OCI-LY7 (cell line): Measurements from ENCODE around the gene THAP8. TPM values are rescaled to one million over a fixed set of nuclear protein-coding genes. Genes with fewer than 3 reads are reported as not detected.

Source experiments
- BruUV-seq: library from RNA; stranded (reverse); fragments of 400-500 nt; replicated peaks from 2 replicates; lab custom pipeline; 2021; lab: Mats Ljungman, UMichigan
- CTCF ChIA-PET: fragments of 300-600 bp; sonication (Branson Sonifier 250); formaldehyde crosslinking; loops from one replicate; lab custom pipeline; 2022; ENCODE audit warnings: antibody characterized with exemption; ENCODE audit not compliant: unreplicated experiment; lab: Charles Lee
- POLR2A ChIA-PET: fragments of 300-600 bp; sonication (Branson Sonifier 250); formaldehyde crosslinking; loops from one replicate; lab custom pipeline; 2022; ENCODE audit warnings: antibody characterized with exemption; lab: Charles Lee
- DNase-seq: peaks from one replicate; pipeline ENCODE4 v3.0.0-alpha.2; 2015; ENCODE audit warnings: low spot score
- H2AFZ ChIP-seq: fragments of 200-600 bp; sonication (generic), shearing (Covaris generic); 2 replicates; pipeline ENCODE4 v1.6.1; 2014; ENCODE audit warnings: mild to moderate bottlenecking, antibody characterized with exemption, low read length, moderate library complexity
- H3K27ac ChIP-seq: fragments of 200-600 bp; sonication (generic); 2 replicates; pipeline ENCODE4 v1.5.1; 2014; ENCODE audit warnings: mixed run types, low read depth, mild to moderate bottlenecking, moderate library complexity, low read length, inconsistent platforms; ENCODE audit not compliant: poor library complexity, severe bottlenecking
- H3K36me3 ChIP-seq: fragments of 200-600 bp; sonication (generic); 2 replicates; pipeline ENCODE4 v1.6.1; 2014; ENCODE audit warnings: mild to moderate bottlenecking, antibody characterized with exemption, low read length, moderate library complexity, mixed read lengths; ENCODE audit not compliant: insufficient read depth
- H3K4me1 ChIP-seq: fragments of 200-600 bp; sonication (generic); 2 replicates; pipeline ENCODE4 v1.5.1; 2014; ENCODE audit warnings: mild to moderate bottlenecking, low read length; ENCODE audit not compliant: insufficient read depth, poor library complexity, severe bottlenecking
- H3K4me2 ChIP-seq: fragments of 200-600 bp; sonication (generic); 2 replicates; pipeline ENCODE4 v1.6.1; 2014; ENCODE audit warnings: mild to moderate bottlenecking, low read length
- H3K4me3 ChIP-seq: fragments of 200-600 bp; sonication (generic); 2 replicates; pipeline ENCODE4 v1.5.1; 2014; ENCODE audit warnings: mild to moderate bottlenecking, low read depth, low read length; ENCODE audit not compliant: poor library complexity, severe bottlenecking
- H3K79me2 ChIP-seq: fragments of 200-600 bp; sonication (generic); 2 replicates; pipeline ENCODE4 v1.6.1; 2016; ENCODE audit warnings: low read depth, mild to moderate bottlenecking, low read length, moderate library complexity, mixed read lengths; ENCODE audit not compliant: insufficient read depth
- H3K9me2 ChIP-seq: fragments of 200-600 bp; sonication (generic); 2 replicates; pipeline ENCODE4 v1.6.1; 2016; ENCODE audit warnings: mild to moderate bottlenecking, low read length, mixed read lengths; ENCODE audit not compliant: insufficient read depth
- H3K9me3 ChIP-seq: fragments of 200-600 bp; sonication (generic); 2 replicates; pipeline ENCODE4 v1.6.1; 2014; ENCODE audit warnings: mild to moderate bottlenecking, mixed run types, low read length, mixed read lengths
- H4K20me1 ChIP-seq: fragments of 200-600 bp; sonication (generic); 2 replicates; pipeline ENCODE4 v1.6.1; 2014; ENCODE audit warnings: mild to moderate bottlenecking, antibody characterized with exemption, low read length, moderate library complexity, mixed read lengths; ENCODE audit not compliant: insufficient read depth
- EZH2phosphoT487 ChIP-seq: fragments of 200-600 bp; sonication (generic); IDR thresholded peaks from 2 replicates; pipeline ENCODE4 v1.6.1; 2018; ENCODE audit warnings: low read depth, borderline replicate concordance, mild to moderate bottlenecking, mixed run types, antibody characterized with exemption, low read length, moderate library complexity, mixed read lengths
- intact Hi-C: fragments of 100-400 bp; cut with micrococcal nuclease; formaldehyde crosslinking; loops from one replicate; pipeline ENCODE4 v1.10.0; 2022; ENCODE audit not compliant: unreplicated experiment
- total RNA-seq, 2 experiments: library from RNA; depleted of rRNA in 1 of 2; stranded (reverse); fragments of >200 nt in 1 of 2; shearing (Covaris generic) in 1 of 2; gene quantifications; 2 replicates each; pipeline ENCODE4 v1.2.3, GENCODE V29; 2014 to 2022
- TF ChIP-seq, protein P1 (sequence below): fragments of 200-600 bp; sonication (generic); conservative IDR thresholded peaks from 2 replicates; pipeline ENCODE4 v1.5.1; 2014; ENCODE audit warnings: mild to moderate bottlenecking, antibody characterized with exemption, low read length, moderate library complexity, mixed read lengths

Gene THAP8
- total RNA-seq, 2 experiments from 2014 or later: 7.3 TPM

DNA sequence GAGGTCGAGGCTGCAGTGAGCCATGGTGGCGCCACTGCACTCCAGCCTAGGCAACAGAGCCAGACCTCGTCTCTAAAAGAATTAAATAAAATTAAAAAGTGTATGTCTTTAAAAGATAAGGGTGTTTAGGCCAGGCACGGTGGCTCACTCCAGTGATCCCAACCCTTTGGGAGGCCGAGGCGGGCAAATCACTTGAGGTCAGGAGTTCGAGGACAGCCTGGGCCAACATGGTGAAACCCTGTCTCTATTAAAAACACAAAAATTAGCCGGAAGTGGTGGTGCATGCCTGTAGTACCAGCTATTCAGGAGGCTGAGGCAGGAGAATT lies 66.6 kb downstream of the THAP8 start:
- Histone ChIP-seq H3K9me2 (no peaks in the 10 kb centered on the region), H3K9me3 (peaks cover 5% of the 10 kb centered on the region; the same call in 1 of the 2 replicates), H3K4me3 (peak overlapping the region; percentile 56), H4K20me1 (no peaks in the 10 kb centered on the region), H3K36me3 (no peaks in the 10 kb centered on the region), H3K4me1 (peaks cover 5% of the 10 kb centered on the region), H2AFZ (no peak overlapping the region), H3K27ac (no peak overlapping the region), H3K4me2 (peak overlapping the region; percentile 61), H3K79me2 (no peaks in the 10 kb centered on the region)
- ChIA-PET CTCF (no interaction called here), POLR2A (interaction anchor here (0.7 kb wide), 1 partner anchor 49 kb away, joined by 4 read pairs; no protein-coding TSS in a partner anchor)
- BruUV-seq: no TSS peak
- DNase-seq: peak; percentile 12
- TF ChIP-seq, protein P1, sequence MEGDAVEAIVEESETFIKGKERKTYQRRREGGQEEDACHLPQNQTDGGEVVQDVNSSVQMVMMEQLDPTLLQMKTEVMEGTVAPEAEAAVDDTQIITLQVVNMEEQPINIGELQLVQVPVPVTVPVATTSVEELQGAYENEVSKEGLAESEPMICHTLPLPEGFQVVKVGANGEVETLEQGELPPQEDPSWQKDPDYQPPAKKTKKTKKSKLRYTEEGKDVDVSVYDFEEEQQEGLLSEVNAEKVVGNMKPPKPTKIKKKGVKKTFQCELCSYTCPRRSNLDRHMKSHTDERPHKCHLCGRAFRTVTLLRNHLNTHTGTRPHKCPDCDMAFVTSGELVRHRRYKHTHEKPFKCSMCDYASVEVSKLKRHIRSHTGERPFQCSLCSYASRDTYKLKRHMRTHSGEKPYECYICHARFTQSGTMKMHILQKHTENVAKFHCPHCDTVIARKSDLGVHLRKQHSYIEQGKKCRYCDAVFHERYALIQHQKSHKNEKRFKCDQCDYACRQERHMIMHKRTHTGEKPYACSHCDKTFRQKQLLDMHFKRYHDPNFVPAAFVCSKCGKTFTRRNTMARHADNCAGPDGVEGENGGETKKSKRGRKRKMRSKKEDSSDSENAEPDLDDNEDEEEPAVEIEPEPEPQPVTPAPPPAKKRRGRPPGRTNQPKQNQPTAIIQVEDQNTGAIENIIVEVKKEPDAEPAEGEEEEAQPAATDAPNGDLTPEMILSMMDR: peak; percentile 50; the same call in 1 of the 2 replicates
- no peak for TF ChIP-seq EZH2phosphoT487
- intact Hi-C loops: no loop called here

DNA sequence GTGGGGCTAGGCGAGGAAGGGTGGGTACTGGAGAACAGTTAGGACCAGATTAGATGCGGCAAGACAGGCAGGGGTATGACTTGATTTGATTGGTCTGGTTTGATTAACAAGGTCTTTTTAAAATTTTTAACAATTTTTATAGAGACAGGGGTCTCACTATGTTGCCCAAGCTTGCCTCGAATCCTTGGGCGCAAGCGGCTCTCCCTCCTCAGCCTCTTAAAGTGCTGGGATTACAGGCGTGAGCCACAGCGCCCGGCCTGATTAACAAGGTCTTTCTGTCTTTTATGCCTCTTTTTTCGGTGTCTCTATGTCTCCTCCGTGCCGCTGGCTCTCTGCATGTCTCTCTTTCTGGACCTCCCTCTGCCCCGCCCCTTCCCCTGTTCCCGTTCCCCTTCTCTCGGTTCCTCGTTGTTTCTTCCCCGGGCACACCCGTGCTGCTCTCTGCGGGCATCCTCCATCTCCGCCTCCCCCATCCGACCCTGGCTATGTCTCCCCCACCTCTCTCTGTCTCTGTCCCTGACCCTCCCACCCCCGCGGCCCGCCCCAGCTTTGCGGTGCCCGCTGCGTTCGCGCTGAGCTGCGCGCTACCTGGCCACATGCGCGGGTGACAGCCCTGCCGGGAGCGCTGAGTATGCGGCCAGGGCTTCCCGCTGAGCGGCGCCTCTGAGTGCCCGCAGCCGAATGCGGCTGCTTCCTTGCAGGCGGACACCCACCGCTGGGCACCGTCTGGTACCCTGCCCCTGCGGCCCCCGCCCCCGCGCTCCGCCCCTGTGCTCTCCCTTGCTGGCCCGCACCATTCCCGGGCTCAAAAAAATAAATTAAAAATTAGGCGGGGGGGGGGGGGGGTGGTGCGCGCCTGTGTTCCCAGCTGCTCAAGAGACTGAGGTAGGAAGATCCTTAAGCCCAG lies 67.2 kb downstream of the THAP8 start:
- peak; percentile 39 for DNase-seq
- peak overlapping the region; percentile 56 for H3K4me3 ChIP-seq
- peaks cover 5% of the 10 kb centered on the region; the same call in 1 of the 2 replicates for H3K9me3 ChIP-seq
- no peaks in the 10 kb centered on the region for H3K36me3 ChIP-seq
- H3K79me2 ChIP-seq: no peaks in the 10 kb centered on the region
- peak overlapping the region; percentile 61 for H3K4me2 ChIP-seq
- TF ChIP-seq, protein P1: no peak
- no peak for TF ChIP-seq EZH2phosphoT487
- no TSS peak for BruUV-seq
- no peaks in the 10 kb centered on the region for H4K20me1 ChIP-seq
- ChIA-PET CTCF (no interaction called here), POLR2A (interaction anchor here (0.7 kb wide), 1 partner anchor 50 kb away, joined by 4 read pairs; no protein-coding TSS in a partner anchor)
- H3K9me2 ChIP-seq: no peaks in the 10 kb centered on the region
- H3K27ac ChIP-seq: no peak overlapping the region
- intact Hi-C loops: no loop called here
- peaks cover 5% of the 10 kb centered on the region for H3K4me1 ChIP-seq
- H2AFZ ChIP-seq: no peak overlapping the region

DNA sequence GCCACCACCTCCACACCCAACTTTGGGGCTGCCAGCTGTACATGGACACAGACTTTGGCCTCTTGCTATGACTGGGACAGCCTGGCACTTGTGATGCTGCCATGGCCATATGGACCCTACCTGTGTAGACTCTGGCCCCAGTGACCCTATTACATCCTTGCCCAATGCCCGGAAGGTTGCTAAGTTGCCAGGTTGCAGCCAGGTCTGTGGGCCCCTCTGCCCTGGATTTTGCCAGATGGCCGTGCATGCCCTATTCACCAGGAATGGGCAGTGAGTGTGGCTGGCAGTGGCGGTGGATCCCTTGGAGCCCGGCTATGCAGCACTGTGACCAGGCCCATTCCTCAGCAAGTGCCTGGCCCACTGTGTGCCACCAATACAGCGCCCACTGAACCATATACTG lies 68.0 kb downstream of the THAP8 start:
- intact Hi-C loops: no loop called here
- Histone ChIP-seq H3K79me2 (no peaks in the 10 kb centered on the region), H3K9me3 (peaks cover 5% of the 10 kb centered on the region; the same call in 1 of the 2 replicates), H3K27ac (no peak overlapping the region), H3K36me3 (no peaks in the 10 kb centered on the region), H3K4me1 (peaks cover 5% of the 10 kb centered on the region), H3K4me2 (no peak overlapping the region), H3K9me2 (no peaks in the 10 kb centered on the region), H4K20me1 (no peaks in the 10 kb centered on the region), H3K4me3 (no peak overlapping the region), H2AFZ (no peak overlapping the region)
- POLR2A ChIA-PET: no interaction called here
- no peak for TF ChIP-seq EZH2phosphoT487
- TF ChIP-seq, protein P1: no peak
- CTCF ChIA-PET: no interaction called here
- no TSS peak for BruUV-seq
- DNase-seq: no peak
